GM18517 (cell line): ENCODE results near the gene HERC4.
"Not testable (repeated sequence)": the region's sequence is repeated elsewhere in the genome, so short reads cannot be mapped to it uniquely, and the experiment has no call there.

Source experiments
- ATAC-seq: cut with Tn5 transposase; IDR thresholded peaks from one replicate; pipeline ENCODE4 v1.9.1; 2021; ENCODE audit warnings: mild to moderate bottlenecking, moderate library complexity; ENCODE audit not compliant: unreplicated experiment

HERC4 gene

DNA sequence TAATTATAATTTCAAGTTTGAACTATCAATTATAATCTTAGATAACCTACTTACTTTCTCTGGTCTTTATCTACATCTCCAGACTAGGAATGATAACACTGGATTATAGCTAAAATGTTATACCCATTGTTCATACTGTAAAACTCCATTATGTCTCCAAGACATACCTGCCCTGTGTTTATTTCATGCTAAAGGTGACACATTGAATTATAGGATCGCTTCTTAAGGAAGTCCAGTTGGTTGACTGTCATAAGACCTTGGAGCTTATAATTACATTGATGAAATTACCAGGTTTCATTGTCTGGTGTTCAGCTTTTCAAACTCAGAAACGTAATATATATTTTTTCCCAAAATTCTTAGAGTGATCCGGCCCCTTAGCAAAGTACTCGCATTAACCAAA lies 15.5 kb upstream of the HERC4 start:
- no peak for ATAC-seq

DNA sequence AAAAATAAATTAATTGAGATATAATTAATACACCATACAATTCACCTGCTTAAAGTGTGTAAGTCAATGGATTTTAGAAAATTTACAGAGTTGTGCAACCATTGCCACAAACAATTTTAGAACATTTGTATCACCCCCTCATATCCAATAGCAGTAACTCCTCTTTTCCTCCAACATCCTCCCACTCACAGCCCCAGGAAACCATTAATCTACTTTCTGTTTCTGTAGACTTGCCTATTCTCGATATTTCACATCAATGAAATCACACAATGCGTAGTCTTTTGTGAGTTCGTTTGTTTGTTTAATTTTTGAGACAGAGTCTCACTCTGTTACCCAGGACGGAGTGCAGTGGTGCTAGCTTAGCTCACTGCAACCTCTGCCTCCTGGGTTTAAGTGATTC lies 13.7 kb upstream of the HERC4 start:
- ATAC-seq, result no peak

DNA sequence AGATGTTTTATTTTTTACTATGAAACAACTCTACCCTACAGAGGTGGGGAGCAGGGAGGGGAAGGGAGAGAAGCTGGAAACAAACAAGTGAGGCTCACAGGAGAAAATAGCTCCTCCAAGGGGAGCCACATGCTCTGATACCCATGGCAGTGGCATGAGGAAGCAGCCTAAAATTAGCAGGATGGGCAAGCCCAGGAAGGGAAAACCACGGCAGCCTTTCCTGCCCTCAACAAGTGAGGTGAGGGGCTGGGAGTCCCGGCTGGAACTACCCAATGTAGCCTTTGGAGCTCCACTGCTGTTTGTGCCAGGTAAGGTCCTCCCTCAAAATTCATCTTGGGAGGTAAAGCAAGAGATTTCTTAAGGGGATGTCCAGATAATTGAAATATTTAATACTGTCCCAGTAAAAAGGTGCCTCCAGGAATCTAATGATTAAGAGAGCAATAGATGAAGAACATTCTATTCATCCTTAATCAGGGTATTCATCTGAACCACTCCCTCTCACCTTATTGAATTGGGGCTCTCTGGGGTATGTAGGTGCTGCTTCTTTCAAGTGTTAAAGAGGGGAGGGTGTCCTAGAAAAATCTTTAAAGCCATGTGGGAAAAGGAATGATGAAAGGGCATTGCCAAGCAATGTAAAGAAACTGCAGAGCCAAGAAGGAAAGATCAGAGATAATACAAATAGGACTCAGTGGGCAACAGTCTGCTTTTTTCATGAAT lies 12.8 kb upstream of the HERC4 start:
- ATAC-seq, result no peak

DNA sequence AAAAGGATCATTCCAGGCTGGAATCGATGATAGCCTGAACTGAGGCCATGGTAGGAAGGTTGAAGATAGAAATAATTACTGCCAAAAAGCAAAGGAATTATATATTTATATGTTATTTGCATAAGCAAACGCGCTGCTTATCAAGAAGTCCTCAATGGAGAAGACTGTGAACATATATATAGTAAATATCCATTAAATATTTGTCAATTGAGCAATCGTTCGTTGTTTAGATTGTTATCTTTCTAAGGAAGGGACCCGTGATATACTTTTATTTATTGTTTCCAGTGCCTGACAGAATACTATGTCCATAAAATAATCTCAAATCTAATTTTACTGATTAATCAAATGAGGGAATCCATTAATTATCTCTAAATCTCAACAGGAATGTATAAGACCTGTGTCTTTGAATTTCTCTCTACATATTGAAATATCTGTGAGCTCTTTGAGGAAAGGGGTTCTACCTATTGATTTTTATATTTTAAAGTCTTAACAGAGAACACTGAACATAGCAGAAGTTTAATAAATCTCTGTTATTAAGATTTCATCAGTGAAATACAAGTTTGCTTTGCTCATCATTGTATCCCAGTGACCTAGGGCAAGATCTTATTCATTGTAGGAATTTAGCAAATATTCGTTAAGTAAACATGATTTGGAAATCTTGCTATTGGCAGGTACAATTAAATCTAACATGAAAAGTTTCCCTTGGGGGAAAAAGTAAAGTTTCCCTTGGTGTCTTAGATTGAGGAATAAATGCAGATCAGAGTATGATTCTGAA lies 12.0 kb upstream of the HERC4 start:
- no peak for ATAC-seq

DNA sequence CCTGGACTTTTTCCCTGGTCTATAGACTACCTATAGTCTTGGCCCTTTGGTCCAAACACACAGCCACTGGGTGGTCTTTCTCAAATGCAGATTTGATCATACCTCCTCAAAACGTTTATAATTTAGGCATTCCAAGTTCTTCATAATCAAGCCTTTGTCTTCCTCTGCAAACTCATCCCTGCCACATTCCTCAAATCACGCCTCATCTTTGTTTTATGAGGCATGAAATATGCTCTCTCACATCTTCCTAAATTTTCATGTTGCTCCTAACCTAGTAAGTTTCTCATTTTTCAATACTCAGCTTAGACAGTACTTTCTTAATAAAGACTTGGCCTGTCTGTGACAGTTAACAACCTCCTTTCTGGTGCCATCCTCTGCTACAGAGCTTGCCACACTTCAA lies 10.9 kb upstream of the HERC4 start:
- no peak for ATAC-seq

DNA sequence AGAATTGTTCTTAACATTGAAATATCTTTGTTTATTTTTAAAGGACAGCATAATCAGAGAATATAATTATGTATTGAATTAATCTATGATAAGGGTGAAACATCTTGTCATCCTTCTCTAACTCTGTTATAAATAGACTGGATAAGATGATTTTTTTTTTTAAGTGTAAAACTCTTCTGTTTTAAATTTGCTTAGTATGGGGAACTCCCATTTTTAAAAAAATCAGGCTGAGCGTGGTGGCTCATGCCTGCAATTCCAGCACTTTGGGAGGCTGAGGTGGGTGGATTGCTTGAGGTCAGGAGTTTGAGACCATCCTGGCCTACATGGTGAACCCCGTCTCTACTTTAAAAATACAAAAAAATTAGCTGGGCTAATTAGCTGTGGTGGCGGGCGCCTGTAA lies 9.4 kb upstream of the HERC4 start:
- ATAC-seq, result no peak

DNA sequence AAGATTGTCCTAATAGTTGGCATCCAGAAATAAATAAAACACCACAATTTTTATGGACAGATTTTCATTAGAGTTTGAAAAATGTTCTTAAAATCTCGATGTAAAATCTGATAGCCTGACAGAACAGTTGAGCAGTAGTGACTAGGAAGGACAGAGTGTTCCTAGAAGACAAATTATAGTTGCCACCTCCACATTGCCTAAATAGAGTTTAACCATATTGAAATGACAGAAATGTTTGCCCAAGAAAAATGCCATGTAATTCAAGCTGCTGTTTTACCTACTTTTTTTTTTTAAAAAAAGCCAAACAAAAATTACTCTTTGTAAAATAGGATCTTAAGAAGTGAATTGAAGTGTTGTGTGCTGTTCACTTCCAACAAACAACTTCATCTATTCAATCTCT lies 8.9 kb upstream of the HERC4 start:
- ATAC-seq, result no peak

DNA sequence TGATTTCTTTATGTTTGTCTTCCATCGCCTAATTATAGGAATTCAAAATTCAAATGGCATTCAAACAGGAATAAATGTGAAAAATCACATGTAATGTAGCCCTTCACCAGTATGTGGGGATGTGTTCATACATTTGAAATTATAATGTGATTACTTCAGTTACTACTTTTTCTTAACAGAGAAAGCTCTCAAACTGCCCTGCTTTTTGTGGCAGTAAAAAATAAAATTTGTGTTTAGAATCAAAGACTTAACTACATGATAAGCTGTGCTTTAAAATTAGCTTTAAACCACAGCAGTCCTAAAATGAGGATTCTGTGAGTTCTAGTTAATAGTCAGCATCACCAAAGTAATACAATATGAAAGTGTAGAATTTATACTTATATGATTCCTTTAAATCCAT lies 7.8 kb upstream of the HERC4 start:
- no peak for ATAC-seq

DNA sequence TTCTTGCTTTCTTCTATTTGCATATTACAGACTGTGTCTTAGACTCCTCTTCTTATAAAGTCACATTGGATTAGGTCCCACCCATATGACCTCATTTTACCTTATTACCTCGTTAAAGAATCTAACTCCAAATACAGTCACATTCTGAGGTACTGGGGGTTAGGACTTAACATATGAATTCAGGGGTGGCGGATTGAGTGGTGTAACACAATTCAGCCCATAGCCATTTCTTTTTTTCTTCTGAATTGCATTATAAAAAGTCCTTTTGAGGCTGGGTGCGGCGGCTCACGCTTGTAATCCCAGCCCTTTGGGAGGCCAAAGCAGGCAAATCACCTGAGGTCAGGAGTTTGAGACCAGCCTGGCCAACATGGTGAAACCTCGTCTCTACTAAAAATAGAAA lies 6.8 kb upstream of the HERC4 start:
- no peak for ATAC-seq

DNA sequence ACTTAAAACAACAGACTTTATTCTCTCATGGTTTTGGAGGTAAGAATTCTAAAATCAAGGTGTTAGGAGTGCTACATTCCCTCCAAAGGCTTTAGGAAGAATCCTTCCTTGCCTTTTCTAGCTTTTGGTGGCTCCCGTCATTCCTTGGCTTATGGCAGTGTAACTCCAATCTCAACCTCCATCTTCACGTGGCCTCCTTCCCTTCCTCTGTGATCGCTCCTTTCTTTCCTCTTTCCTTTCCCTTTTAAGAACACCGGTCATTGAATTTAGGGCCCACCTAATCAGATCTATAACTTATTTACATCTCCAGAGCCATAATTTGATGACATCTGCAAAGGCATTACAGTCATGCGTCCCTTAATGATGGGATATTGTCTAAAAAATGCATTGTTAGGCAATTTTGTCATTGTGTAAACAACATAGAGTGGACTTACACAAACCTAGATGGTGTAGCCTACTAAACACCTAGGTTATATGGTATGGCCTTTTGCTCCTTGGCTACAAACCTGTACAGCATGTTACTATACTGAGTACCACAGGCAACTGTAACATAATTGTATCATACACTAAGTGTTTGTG lies 5.9 kb upstream of the HERC4 start:
- no peak for ATAC-seq

DNA sequence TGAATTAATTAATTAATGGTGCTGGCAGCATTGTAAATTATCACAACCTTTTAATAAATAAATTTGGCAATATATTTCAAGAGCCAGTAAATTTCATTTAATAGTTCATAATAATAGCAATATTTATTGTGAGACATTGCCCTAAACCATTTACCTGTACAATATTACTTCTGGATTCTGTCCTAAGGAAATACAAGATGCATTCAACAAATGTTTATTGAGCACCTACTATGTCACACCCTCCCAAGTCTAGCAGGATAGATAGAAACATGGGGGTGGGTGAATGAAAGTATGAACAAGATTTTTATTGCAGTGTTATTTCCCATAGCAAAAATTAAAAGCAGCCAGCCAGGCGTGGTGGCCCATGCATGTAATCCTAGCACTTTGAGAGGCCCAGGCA lies 4.4 kb upstream of the HERC4 start:
- no peak for ATAC-seq

DNA sequence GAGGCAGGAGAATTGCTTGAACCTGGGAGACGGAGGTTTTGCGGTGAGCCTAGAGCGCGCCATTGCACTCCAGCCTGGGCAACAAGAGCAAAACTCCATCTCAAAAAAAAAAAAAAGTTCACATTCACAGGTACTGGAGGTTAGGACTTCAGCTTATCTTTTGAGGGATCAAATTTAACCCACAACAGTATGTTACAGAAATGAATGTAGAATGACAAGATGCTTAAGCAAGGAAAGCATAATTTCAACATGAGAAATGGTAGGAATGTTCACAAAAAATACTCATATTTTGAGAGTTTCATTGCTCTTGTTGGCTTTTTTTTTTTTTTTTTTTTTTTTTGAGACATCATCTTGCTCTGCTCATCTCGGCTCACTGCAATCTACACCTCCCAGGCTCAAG lies 1.9 kb upstream of the HERC4 start:
- no peak for ATAC-seq

DNA sequence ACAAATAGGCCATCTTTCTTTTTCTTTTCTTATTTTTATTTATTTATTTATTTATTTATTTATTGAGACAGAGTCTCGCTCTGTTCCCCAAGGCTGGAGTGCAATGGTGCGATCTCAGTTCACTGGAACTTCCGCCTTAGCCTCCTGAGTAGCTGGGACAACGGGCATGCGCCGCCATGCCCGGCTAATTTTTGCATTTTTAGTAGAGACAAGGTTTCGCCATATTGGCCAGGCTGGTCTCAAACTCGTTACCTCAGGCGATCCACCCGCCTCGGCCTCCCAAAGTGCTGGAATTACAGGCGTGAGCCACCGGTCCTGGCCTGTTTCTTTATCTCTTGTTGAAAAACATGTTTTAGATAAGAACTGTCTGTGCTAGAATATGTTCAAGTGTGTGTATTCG lies 998 bp upstream of the HERC4 start:
- ATAC-seq, result not testable (repeated sequence)

DNA sequence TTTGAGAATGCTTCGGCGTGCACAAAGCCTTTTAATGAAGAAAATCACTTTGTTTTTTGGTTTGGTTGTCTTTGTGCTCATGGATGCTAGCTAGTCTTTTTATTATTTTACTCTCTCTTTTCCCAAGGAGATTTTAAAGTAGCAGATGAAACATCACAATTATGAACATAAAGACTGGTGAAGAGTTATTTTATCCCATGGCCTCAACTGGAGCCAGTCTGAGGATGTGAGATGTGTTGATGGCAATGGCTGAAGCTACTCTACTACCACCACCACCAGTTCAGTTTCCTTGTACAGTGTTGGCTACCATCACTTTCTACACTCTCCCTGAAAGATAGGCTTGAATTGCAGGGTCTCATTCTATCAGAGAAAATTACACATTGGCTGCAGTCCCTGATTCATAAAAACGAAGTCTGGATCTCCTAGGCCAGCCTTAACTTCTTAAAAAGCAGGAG lies 494 bp upstream of the HERC4 start:
- ATAC-seq, result no peak

DNA sequence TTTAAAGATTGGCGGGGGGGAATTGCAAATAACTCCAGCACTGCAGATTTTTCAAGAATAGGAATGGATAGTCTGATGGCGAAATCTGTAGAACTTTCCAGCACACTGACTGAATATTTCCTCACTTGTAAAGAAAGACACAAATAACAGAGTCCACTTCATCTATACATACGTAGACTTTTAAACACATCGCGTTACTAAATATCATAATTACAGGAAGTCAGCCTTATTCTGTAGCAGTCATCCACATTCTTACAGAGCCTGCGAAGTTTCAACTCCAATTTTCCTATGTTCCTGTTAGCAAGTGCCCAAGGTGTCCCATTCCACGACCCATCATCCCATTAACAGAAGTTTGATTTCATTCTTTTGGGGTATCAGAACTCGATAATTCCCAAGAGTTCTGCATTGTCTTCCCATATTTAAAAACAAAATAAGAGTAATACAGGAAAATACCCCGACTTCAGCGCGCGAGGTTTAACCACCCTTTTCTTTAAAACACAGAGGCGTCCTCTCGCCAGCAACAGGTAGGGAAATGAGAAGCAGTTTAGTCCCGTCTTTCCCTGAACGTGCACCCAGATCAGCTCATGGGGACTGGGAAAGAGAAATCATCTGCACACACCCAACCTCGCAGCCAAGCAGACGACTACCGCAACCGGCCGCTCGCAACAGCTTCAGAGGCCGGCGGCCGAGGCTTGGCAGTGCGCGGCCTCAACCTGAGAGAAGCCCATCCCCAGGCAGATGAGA lies 880 bp downstream of the HERC4 start:
- no peak for ATAC-seq

DNA sequence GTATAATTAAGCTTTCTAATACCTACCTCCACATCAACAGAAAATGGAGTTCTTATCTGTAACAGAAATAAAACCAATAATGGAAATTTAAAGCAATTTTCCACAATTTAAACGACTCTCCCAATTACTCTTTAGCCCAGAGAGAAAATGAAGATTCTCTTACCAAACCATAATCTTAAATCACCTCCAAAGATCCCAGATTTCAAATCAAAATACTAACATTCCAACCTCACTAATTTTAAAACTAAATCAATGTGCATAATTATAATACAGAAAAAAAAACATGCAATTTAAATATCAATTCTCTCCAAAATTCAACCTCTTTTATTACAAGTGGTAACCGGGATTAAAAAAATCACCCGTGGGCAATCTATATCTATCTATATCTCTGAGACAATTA lies 1.5 kb downstream of the HERC4 start:
- no peak for ATAC-seq

DNA sequence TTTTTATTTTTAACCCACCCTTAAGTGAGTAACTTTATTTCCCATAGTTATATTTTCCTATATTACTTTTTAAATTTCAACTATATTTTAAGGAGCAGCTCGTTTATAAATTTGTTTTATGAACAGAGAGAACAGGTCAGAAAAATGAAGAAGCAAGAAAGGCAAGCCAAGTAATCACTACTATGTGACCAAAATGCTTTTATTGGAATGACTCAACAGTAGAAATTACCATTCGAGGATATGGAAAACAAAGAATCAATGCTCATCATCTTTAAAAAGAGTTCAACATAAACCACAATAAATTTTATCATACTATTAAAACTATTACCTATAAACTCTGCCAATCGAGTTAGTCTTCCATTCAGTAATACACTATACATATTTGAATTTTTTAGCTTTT lies 7.6 kb downstream of the HERC4 start:
- ATAC-seq, result no peak

DNA sequence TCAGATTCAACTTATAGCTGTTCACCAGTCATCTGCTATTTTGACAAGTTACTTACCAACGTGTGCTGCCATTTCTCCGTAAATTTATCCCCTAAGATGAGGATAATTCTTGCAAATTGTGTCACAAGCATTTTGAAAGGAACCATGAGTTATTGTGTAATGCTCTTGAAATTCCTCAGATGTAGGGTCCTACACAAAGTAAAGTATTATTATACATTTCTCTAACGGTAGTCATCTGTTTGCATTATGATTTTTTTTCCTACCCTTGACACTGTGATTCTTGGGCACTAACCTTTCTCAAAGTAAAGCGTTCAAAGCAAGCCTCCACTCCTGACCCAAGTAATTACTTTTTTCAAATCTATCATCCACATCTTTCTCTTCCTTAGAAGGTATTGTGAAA lies 8.1 kb downstream of the HERC4 start:
- no peak for ATAC-seq

DNA sequence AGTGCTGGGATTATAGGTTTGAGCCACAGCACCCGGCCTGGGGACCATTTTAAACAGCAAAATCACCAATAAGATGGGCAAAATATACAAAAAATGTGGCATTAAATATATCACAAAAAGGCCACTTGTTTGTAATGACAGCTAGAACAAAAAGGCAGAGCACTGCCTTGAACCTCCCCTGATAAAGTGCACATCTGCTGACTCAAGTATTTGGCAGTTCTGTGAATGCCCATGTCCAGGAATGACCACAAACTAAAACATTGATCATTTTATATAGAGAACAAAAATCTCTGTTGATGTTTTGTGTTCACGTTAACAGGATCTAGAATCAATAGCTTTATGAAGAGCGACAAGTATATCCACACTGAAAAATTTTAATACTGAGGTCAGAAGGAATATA lies 21.5 kb downstream of the HERC4 start:
- ATAC-seq, result no peak

DNA sequence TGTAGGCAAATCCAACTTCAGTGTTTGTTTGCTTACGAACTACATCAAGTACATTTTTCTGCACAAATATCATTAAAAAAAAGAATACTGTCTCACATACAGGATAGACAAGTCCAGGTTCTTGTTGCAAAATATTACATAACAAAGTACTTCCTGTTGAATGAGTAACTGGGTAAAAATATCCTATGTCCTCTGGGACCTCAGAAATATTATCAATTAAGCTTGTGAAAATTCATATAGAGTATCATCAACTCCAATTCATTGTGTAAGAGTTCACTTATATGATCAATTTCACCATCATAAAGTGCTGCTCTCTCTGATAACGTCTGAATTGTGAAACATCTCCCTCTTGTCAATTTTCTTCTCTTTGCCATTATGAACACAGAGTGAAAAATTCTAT lies 22.6 kb downstream of the HERC4 start:
- no peak for ATAC-seq

DNA sequence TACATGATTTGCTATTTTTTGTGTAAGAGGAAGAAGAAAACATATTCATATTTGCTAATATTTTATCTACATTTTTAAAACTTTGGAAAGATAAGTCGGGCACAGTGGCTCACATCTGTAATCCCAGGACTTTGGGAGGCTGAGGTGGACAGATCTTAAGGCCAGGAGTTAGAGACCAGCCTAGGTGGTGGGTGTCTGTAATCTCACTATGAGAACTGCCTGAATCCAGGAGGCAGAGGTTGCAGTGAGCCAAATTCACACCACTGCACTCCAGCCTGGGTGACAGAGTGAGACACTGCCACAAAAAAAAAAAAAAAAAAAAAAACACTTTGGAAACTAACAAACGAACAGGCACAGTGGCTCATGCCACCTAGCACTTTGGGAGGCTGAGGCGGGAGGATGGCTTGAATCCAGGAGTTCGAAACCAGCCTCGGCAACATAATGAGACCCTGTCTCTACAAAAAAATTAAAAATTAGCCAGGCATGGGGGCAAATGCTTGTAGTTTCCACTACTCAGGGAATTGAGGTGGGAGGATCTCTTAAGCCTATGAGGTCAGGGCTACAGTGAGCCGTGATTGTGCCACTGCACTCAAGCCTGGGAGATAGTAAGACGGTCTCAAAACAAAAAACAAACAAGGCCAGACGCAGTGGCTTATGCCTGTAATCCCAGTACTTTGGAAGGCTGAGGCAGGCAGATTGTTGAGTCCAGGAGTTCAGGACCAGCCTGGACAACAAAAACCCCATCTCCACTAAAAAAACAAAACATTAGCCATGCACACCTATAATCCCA lies 25.6 kb downstream of the HERC4 start:
- no peak for ATAC-seq
